Measurements from ENCODE around the gene ADGRG7. TPM values are rescaled to one million over a fixed set of nuclear protein-coding genes. Genes with fewer than 3 reads are reported as not detected.
A peak's percentile ranks its signal among the peaks of the same experiment; 100 is the strongest.

Gene ADGRG7
- total RNA-seq, 6 donors from 2014 or later, result not detected

- no peak overlapping the region for H3K4me3 ChIP-seq
- no peak for TF ChIP-seq POLR2A (IDR thresholded peaks at IDR 0.05)
- no peak for TF ChIP-seq POLR2AphosphoS5 (IDR thresholded peaks at IDR 0.05)
- no peak for TF ChIP-seq EP300 (IDR thresholded peaks at IDR 0.05)
- TF ChIP-seq CTCF (IDR thresholded peaks at IDR 0.05), result no peak
- no peak overlapping the region for H3K27ac ChIP-seq
- 72 to 79% methylated on average over 4 of the region's 4 CpGs for WGBS, 2 donors
- no peaks in the 10 kb centered on the region for H3K9me3 ChIP-seq
- no peaks in the 10 kb centered on the region for H3K36me3 ChIP-seq
- H3K4me1 ChIP-seq, result no peaks in the 10 kb centered on the region
- no peaks in the 10 kb centered on the region for H3K27me3 ChIP-seq
- ATAC-seq (ENCODE audit: low FRiP score in 2 of 2) (no peak), DNase-seq (no peak)
Measured at GRCh38 chr3:100702082-100702979, 92.9 kb downstream of the ADGRG7 start.

- H3K36me3 ChIP-seq, result no peaks in the 10 kb centered on the region
- no peaks in the 10 kb centered on the region for H3K4me1 ChIP-seq
- H3K27ac ChIP-seq, result no peak overlapping the region
- DNase-seq (no peak), ATAC-seq (ENCODE audit: low FRiP score in 2 of 2) (no peak)
- no peak overlapping the region for H3K4me3 ChIP-seq
- 77% methylated on average over 5 of the region's 5 CpGs for WGBS, 2 donors
- H3K9me3 ChIP-seq, result no peaks in the 10 kb centered on the region
- TF ChIP-seq POLR2A (IDR thresholded peaks at IDR 0.05), result no peak
- H3K27me3 ChIP-seq, result no peaks in the 10 kb centered on the region
Measured at GRCh38 chr3:100702980-100703345, 93.6 kb downstream of the ADGRG7 start.

- DNase-seq (no peak), ATAC-seq (ENCODE audit: low FRiP score in 2 of 2) (no peak)
- H3K27ac ChIP-seq, result no peak overlapping the region
- H3K4me3 ChIP-seq, result no peak overlapping the region
- 70 to 77% methylated on average over 4 of the region's 4 CpGs for WGBS, 2 donors
- no peaks in the 10 kb centered on the region for H3K27me3 ChIP-seq
- H3K36me3 ChIP-seq, result no peaks in the 10 kb centered on the region
- TF ChIP-seq CTCF (IDR thresholded peaks at IDR 0.05) (no peak), EP300 (IDR thresholded peaks at IDR 0.05) (no peak), POLR2A (IDR thresholded peaks at IDR 0.05) (no peak), POLR2AphosphoS5 (IDR thresholded peaks at IDR 0.05) (no peak)
- peaks cover 0 to 5% (median 0%) of the 10 kb centered on the region in 4 donors for H3K4me1 ChIP-seq
- no peaks in the 10 kb centered on the region for H3K9me3 ChIP-seq
Measured at GRCh38 chr3:100703865-100704264, 94.5 kb downstream of the ADGRG7 start.

- DNase-seq (no peak), ATAC-seq (ENCODE audit: low FRiP score in 2 of 2) (no peak)
- H3K36me3 ChIP-seq, result no peaks in the 10 kb centered on the region
- H3K4me1 ChIP-seq, result peaks cover 8 to 19% (median 10%) of the 10 kb centered on the region in 4 donors
- no peak overlapping the region for H3K27ac ChIP-seq
- no peaks in the 10 kb centered on the region for H3K27me3 ChIP-seq
- H3K9me3 ChIP-seq, result no peaks in the 10 kb centered on the region
- H3K4me3 ChIP-seq, result no peak overlapping the region
- WGBS, 2 donors, result 79 to 84% methylated on average over 3 of the region's 3 CpGs
- no peak for TF ChIP-seq POLR2A (IDR thresholded peaks at IDR 0.05)
- TF ChIP-seq CTCF (IDR thresholded peaks at IDR 0.05), result no peak
- no peak for TF ChIP-seq EP300 (IDR thresholded peaks at IDR 0.05)
- no peak for TF ChIP-seq POLR2AphosphoS5 (IDR thresholded peaks at IDR 0.05)
Measured at GRCh38 chr3:100706365-100706764, 97.0 kb downstream of the ADGRG7 start.

GRCh38 chr3:100708644-100708988 is 99.2 kb downstream of the ADGRG7 start:
- TF ChIP-seq POLR2AphosphoS5 (IDR thresholded peaks at IDR 0.05) (no peak), CTCF (IDR thresholded peaks at IDR 0.05) (no peak), POLR2A (IDR thresholded peaks at IDR 0.05) (peak in 1 of 4 donors; percentile 11), EP300 (IDR thresholded peaks at IDR 0.05) (no peak)
- no peaks in the 10 kb centered on the region for H3K9me3 ChIP-seq
- H3K4me3 ChIP-seq, result peak overlapping the region in 3 of 4 donors; percentile 79 to 84 (median 82)
- 89 to 93% methylated on average over 3 of the region's 3 CpGs for WGBS, 2 donors
- no peak for DNase-seq
- no peak for ATAC-seq (ENCODE audit: low FRiP score in 2 of 2)
- H3K27ac ChIP-seq, result peak overlapping the region; percentile 93 to 99 (median 95)
- H3K36me3 ChIP-seq, result peaks cover 0 to 1% (median under 1%) of the 10 kb centered on the region in 4 donors
- peaks cover 15 to 30% (median 23%) of the 10 kb centered on the region in 4 donors for H3K4me1 ChIP-seq
- H3K27me3 ChIP-seq, result no peaks in the 10 kb centered on the region
